ENCODE results near the gene VEZT. TPM values are rescaled to one million over a fixed set of nuclear protein-coding genes. Genes with fewer than 3 reads are reported as not detected.
A peak's percentile ranks its signal among the peaks of the same experiment; 100 is the strongest.

Gene VEZT
- total RNA-seq, 1 experiment from 2014 or later, result 149 TPM

DNA sequence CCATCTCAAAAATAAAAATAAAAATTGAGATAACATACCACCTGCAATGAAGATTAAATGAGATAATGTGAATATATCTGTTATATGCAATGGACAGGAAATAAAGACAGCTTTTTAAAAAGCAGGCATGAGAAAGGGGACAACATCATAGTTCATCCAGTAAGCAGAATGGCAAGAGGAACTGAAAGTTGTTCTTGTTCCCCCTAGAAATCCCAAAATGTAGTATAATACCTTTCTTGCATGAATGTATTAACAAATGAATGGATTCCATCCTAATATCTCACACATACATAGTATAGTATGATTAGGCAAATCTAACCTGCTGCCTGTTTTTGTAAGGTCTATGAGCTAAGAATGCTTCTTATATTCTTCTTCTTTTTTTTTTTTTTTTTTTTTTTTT, 31.8 kb upstream of the VEZT start:
- H3K36me3 Mint-ChIP-seq (ENCODE audit: insufficient read depth, unreplicated experiment), result peaks cover 42% of the 10 kb centered on the region
- H3K4me1 Mint-ChIP-seq (ENCODE audit: low read depth, unreplicated experiment), result peaks cover 17% of the 10 kb centered on the region
- BruUV-seq (replicated peaks), result no TSS peak
- intact Hi-C loops (cut with micrococcal nuclease; ENCODE audit: unreplicated experiment), result no loop called here
- no peak for DNase-seq
- CTCF ChIA-PET, result interaction anchor here (0.5 to 1.1 kb wide), 2 partner anchors 12 to 228 kb away, joined by 3 to 4 read pairs; no protein-coding TSS in a partner anchor
- no peak overlapping the region for H3K4me3 Mint-ChIP-seq (ENCODE audit: low read depth, unreplicated experiment)
- H3K9me3 Mint-ChIP-seq (ENCODE audit: low read depth, unreplicated experiment), result no peaks in the 10 kb centered on the region
- no peak overlapping the region for H3K27ac Mint-ChIP-seq (ENCODE audit: unreplicated experiment)
- H3K27me3 Mint-ChIP-seq (ENCODE audit: unreplicated experiment), result no peaks in the 10 kb centered on the region
- TF ChIP-seq, protein P1, sequence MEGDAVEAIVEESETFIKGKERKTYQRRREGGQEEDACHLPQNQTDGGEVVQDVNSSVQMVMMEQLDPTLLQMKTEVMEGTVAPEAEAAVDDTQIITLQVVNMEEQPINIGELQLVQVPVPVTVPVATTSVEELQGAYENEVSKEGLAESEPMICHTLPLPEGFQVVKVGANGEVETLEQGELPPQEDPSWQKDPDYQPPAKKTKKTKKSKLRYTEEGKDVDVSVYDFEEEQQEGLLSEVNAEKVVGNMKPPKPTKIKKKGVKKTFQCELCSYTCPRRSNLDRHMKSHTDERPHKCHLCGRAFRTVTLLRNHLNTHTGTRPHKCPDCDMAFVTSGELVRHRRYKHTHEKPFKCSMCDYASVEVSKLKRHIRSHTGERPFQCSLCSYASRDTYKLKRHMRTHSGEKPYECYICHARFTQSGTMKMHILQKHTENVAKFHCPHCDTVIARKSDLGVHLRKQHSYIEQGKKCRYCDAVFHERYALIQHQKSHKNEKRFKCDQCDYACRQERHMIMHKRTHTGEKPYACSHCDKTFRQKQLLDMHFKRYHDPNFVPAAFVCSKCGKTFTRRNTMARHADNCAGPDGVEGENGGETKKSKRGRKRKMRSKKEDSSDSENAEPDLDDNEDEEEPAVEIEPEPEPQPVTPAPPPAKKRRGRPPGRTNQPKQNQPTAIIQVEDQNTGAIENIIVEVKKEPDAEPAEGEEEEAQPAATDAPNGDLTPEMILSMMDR (IDR thresholded peaks at IDR 0.05; ENCODE audit: unreplicated experiment), result no peak

DNA sequence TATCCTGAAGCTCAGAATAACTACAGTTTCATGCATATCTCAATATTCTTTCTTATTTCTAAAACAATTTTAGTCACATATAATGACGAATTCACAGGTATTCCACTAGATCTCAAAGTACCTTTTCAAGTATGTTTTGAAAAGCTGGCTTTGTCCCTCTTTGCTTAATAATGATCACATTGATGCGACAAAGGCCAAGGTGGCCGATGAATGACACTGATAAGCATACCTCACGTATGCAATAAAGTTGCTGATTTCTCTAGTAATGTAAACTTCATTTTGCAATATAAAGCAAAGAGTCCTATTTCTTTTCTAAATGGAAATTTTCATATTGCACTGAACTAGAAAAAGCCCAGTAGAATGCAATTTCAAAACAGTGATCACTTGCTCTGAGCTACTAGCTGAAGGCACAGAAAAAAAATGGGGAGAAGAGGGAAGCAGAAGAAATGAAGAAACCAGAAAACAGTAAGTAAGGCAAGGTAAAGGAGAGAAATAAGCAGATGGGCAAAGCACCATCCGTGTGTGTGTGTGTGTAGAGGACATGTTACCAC, 29.7 kb upstream of the VEZT start:
- intact Hi-C loops (cut with micrococcal nuclease; ENCODE audit: unreplicated experiment), result no loop called here

DNA sequence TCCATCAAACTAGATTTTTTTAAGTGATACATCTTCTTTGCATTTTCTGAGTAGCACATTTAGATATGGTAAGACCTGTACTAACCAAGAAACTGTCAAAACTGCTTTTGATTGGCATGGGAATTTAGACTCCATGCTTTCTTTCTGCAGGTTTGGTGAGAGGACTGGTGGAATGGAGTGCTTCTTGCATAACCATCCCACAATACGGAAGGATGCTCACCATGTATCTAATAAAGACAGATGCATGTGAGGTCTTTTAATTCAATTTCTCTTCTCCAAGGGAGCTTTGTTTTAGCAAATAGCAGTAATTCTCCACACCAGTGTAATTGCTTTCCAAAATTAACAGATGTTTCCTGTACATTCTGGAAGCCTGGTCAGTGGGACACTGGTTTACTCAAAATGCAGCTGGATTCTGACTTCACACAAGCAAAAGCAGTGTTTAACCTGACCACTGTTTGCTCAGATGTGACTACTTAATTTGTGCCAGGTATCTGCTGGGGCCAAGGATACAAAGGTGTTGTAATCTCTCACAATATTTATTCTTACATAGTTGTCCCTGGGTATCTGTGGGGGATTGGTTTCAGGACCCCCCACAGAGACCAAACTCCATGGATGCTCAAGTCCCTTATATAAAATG, 26.4 kb upstream of the VEZT start:
- Mint-ChIP-seq H3K36me3 (ENCODE audit: insufficient read depth, unreplicated experiment) (peaks cover 20% of the 10 kb centered on the region), H3K27ac (ENCODE audit: unreplicated experiment) (no peak overlapping the region), H3K4me3 (ENCODE audit: low read depth, unreplicated experiment) (no peak overlapping the region), H3K4me1 (ENCODE audit: low read depth, unreplicated experiment) (peaks cover 16% of the 10 kb centered on the region), H3K9me3 (ENCODE audit: low read depth, unreplicated experiment) (no peaks in the 10 kb centered on the region), H3K27me3 (ENCODE audit: unreplicated experiment) (no peaks in the 10 kb centered on the region)
- no peak for DNase-seq
- no TSS peak for BruUV-seq (replicated peaks)
- CTCF ChIA-PET, result interaction anchor here (0.6 kb wide), 1 partner anchor 8 kb away, joined by 3 read pairs; no protein-coding TSS in a partner anchor
- TF ChIP-seq, protein P1 (IDR thresholded peaks at IDR 0.05; ENCODE audit: unreplicated experiment), result no peak
- intact Hi-C loops (cut with micrococcal nuclease; ENCODE audit: unreplicated experiment), result no loop called here

More for the DNA sequence above, 29.7 kb upstream of the VEZT start:
- H3K9me3 Mint-ChIP-seq (ENCODE audit: low read depth, unreplicated experiment), result no peaks in the 10 kb centered on the region
- CTCF ChIA-PET, result interaction anchor here (0.6 kb wide), 1 partner anchor 44 kb away, joined by 5 read pairs; no protein-coding TSS in a partner anchor
- peaks cover 38% of the 10 kb centered on the region for H3K36me3 Mint-ChIP-seq (ENCODE audit: insufficient read depth, unreplicated experiment)
- no peak overlapping the region for H3K4me3 Mint-ChIP-seq (ENCODE audit: low read depth, unreplicated experiment)
- no peak for DNase-seq
- TF ChIP-seq, protein P1 (IDR thresholded peaks at IDR 0.05; ENCODE audit: unreplicated experiment), result no peak
- BruUV-seq (replicated peaks), result no TSS peak
- no peaks in the 10 kb centered on the region for H3K27me3 Mint-ChIP-seq (ENCODE audit: unreplicated experiment)
- peak overlapping the region; percentile 6 for H3K27ac Mint-ChIP-seq (ENCODE audit: unreplicated experiment)
- peaks cover 23% of the 10 kb centered on the region for H3K4me1 Mint-ChIP-seq (ENCODE audit: low read depth, unreplicated experiment)

DNA sequence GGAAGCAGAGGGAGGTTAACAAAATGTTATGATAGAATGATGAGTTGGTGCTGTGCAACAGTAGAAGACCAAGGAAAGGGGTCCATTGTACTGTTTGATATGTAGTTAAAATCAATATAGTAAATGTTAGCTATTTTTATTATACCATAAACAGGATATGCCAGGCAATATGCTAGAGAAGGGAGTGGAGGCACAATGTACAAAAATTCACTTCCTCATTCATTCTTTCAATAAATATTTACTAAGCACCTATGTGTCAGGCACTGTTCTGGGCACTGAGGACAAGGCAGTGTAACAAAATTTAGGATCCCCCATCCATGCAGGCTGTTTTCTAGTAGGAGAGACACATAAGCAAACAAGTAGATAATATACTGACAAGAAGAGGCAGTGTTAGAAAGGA, 25.3 kb upstream of the VEZT start:
- CTCF ChIA-PET, result no interaction called here
- Mint-ChIP-seq H3K4me1 (ENCODE audit: low read depth, unreplicated experiment) (peaks cover 18% of the 10 kb centered on the region), H3K4me3 (ENCODE audit: low read depth, unreplicated experiment) (no peak overlapping the region), H3K27me3 (ENCODE audit: unreplicated experiment) (no peaks in the 10 kb centered on the region), H3K27ac (ENCODE audit: unreplicated experiment) (no peak overlapping the region), H3K9me3 (ENCODE audit: low read depth, unreplicated experiment) (no peaks in the 10 kb centered on the region), H3K36me3 (ENCODE audit: insufficient read depth, unreplicated experiment) (peaks cover 14% of the 10 kb centered on the region)
- TF ChIP-seq, protein P1 (IDR thresholded peaks at IDR 0.05; ENCODE audit: unreplicated experiment), result no peak
- BruUV-seq (replicated peaks), result no TSS peak
- intact Hi-C loops (cut with micrococcal nuclease; ENCODE audit: unreplicated experiment), result no loop called here
- DNase-seq, result no peak

Measured in Calu3 (cell line).